Sigmoid colon (tissue), 4 donors: ENCODE data around the gene NDUFB2.

Source experiments
- EP300 ChIP-seq, 4 donors: sonication (generic); formaldehyde crosslinking; IDR thresholded peaks; one replicate each; pipeline ENCODE4 v1.6.1; 2017; ENCODE audit warnings: antibody characterized with exemption in 4 of 4
- POLR2A ChIP-seq, 2 donors: fragments of 450-650 bp; IDR thresholded peaks; one replicate each; pipeline ENCODE4 v1.6.1; 2016; ENCODE audit warnings: antibody characterized with exemption in 2 of 2, mild to moderate bottlenecking in 2 of 2, moderate library complexity in 2 of 2
- POLR2AphosphoS5 ChIP-seq, 4 donors: sonication (generic); formaldehyde crosslinking; IDR thresholded peaks; one replicate each; pipeline ENCODE4 v1.6.1; 2017; ENCODE audit warnings: antibody characterized with exemption in 4 of 4
- TF ChIP-seq, protein P1 (sequence below), 4 experiments: fragments of 450-650 bp in 3 of 4; fragments of 200-600 bp in 1 of 4; IDR thresholded peaks; one replicate each; pipeline ENCODE4 v1.5.1; 2016 to 2019; ENCODE audit warnings: antibody characterized with exemption in 4 of 4, mild to moderate bottlenecking in 3 of 4, moderate library complexity in 2 of 4

- TF ChIP-seq, protein P1, sequence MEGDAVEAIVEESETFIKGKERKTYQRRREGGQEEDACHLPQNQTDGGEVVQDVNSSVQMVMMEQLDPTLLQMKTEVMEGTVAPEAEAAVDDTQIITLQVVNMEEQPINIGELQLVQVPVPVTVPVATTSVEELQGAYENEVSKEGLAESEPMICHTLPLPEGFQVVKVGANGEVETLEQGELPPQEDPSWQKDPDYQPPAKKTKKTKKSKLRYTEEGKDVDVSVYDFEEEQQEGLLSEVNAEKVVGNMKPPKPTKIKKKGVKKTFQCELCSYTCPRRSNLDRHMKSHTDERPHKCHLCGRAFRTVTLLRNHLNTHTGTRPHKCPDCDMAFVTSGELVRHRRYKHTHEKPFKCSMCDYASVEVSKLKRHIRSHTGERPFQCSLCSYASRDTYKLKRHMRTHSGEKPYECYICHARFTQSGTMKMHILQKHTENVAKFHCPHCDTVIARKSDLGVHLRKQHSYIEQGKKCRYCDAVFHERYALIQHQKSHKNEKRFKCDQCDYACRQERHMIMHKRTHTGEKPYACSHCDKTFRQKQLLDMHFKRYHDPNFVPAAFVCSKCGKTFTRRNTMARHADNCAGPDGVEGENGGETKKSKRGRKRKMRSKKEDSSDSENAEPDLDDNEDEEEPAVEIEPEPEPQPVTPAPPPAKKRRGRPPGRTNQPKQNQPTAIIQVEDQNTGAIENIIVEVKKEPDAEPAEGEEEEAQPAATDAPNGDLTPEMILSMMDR (IDR thresholded peaks at IDR 0.05) = no peak
- TF ChIP-seq POLR2AphosphoS5 (IDR thresholded peaks at IDR 0.05) (no peak), POLR2A (IDR thresholded peaks at IDR 0.05) (no peak), EP300 (IDR thresholded peaks at IDR 0.05) (no peak)
Measured at GRCh38 chr7:140650367-140650766, 46.1 kb upstream of the NDUFB2 start.
